NT2/D1 (cell line): ENCODE data around the gene CAB39L.

Experiments
- SUZ12 ChIP-seq: IDR thresholded peaks from 2 replicates; pipeline ENCODE4 v1.6.1; 2011; ENCODE audit not compliant: insufficient read length, insufficient read depth; ENCODE audit errors: extremely low read depth
- ZNF274 ChIP-seq: IDR thresholded peaks from 2 replicates; pipeline ENCODE4 v1.6.1; 2011; ENCODE audit warnings: mild to moderate bottlenecking, low read depth, low read length

GRCh38 chr13:49419276-49419675, 24.6 kb downstream of the CAB39L start:
- no peak for TF ChIP-seq SUZ12
- no peak for TF ChIP-seq ZNF274
